ENCODE data around the gene PRKCB. TPM values are rescaled to one million over a fixed set of nuclear protein-coding genes. Genes with fewer than 3 reads are reported as not detected.

The PRKCB gene
- total and polyA plus RNA-seq, 2 experiments from 2014 or later, result 3.7 to 16.4 TPM

GRCh38 chr16:24036038-24036543 is 200.3 kb downstream of the PRKCB start:
- peaks cover 7% of the 10 kb centered on the region; the same call in 2 of the 3 replicates for H3K9me3 Mint-ChIP-seq
- Histone ChIP-seq H2AFZ (no peak overlapping the region), H3K4me3 (no peak overlapping the region), H3K36me3 (ENCODE audit: insufficient read depth) (no peaks in the 10 kb centered on the region), H3K27ac (ENCODE audit: low read depth) (no peak overlapping the region), H4K20me1 (replicated peaks; ENCODE audit: insufficient read depth) (no peaks in the 10 kb centered on the region), H3K4me1 (ENCODE audit: insufficient read depth) (no peaks in the 10 kb centered on the region), H3F3A (replicated peaks; ENCODE audit: low read depth) (no peaks in the 10 kb centered on the region), H3K79me2 (replicated peaks; ENCODE audit: insufficient read depth) (no peaks in the 10 kb centered on the region), H3K27me3 (ENCODE audit: insufficient read depth) (no peaks in the 10 kb centered on the region), H3K9me2 (ENCODE audit: insufficient read depth) (no peaks in the 10 kb centered on the region; the same call in 1 of the 2 replicates), H3K4me2 (no peak overlapping the region)
- peaks cover 4% of the 10 kb centered on the region; the same call in 2 of the 3 replicates for H3K36me3 Mint-ChIP-seq (ENCODE audit: low read depth)
- no peak overlapping the region for H3K27ac Mint-ChIP-seq
- no peak for TF ChIP-seq EZH2 (IDR thresholded peaks at IDR 0.05; ENCODE audit: low read depth, unreplicated experiment)
- TF ChIP-seq POLR2AphosphoS5 (IDR thresholded peaks at IDR 0.05; ENCODE audit: low read depth), result no peak
- TF ChIP-seq ZNF462 (CRISPR knock-in tag; IDR thresholded peaks at IDR 0.05), result no peak
- no peak for TF ChIP-seq ETS1 (IDR thresholded peaks at IDR 0.05)
- no peak for TF ChIP-seq NANOG (IDR thresholded peaks at IDR 0.05; ENCODE audit: borderline replicate concordance)
- TF ChIP-seq CREB1 (CRISPR knock-in tag; IDR thresholded peaks at IDR 0.05; ENCODE audit: low read depth), result no peak
- TF ChIP-seq, protein P1, sequence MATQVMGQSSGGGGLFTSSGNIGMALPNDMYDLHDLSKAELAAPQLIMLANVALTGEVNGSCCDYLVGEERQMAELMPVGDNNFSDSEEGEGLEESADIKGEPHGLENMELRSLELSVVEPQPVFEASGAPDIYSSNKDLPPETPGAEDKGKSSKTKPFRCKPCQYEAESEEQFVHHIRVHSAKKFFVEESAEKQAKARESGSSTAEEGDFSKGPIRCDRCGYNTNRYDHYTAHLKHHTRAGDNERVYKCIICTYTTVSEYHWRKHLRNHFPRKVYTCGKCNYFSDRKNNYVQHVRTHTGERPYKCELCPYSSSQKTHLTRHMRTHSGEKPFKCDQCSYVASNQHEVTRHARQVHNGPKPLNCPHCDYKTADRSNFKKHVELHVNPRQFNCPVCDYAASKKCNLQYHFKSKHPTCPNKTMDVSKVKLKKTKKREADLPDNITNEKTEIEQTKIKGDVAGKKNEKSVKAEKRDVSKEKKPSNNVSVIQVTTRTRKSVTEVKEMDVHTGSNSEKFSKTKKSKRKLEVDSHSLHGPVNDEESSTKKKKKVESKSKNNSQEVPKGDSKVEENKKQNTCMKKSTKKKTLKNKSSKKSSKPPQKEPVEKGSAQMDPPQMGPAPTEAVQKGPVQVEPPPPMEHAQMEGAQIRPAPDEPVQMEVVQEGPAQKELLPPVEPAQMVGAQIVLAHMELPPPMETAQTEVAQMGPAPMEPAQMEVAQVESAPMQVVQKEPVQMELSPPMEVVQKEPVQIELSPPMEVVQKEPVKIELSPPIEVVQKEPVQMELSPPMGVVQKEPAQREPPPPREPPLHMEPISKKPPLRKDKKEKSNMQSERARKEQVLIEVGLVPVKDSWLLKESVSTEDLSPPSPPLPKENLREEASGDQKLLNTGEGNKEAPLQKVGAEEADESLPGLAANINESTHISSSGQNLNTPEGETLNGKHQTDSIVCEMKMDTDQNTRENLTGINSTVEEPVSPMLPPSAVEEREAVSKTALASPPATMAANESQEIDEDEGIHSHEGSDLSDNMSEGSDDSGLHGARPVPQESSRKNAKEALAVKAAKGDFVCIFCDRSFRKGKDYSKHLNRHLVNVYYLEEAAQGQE (IDR thresholded peaks at IDR 0.05; ENCODE audit: unreplicated experiment), result no peak
- TF ChIP-seq ZNF114 (CRISPR knock-in tag; IDR thresholded peaks at IDR 0.05), result no peak
- no peak for TF ChIP-seq JUNB (IDR thresholded peaks at IDR 0.05; ENCODE audit: unreplicated experiment)
- no peak for TF ChIP-seq CTCF (conservative IDR thresholded peaks at IDR 0.05; ENCODE audit: low read depth in 2 of 2)
- TF ChIP-seq EZH2phosphoT487 (IDR thresholded peaks at IDR 0.05; ENCODE audit: unreplicated experiment), result no peak
- TF ChIP-seq ZNF331 (CRISPR knock-in tag; IDR thresholded peaks at IDR 0.05; ENCODE audit: low read depth), result no peak
- no peak for TF ChIP-seq STAT1 (IDR thresholded peaks at IDR 0.05; ENCODE audit: unreplicated experiment)
- no peak for DNase-seq (ENCODE audit: low spot score)
- peaks cover 3% of the 10 kb centered on the region; the same call in 1 of the 3 replicates for H3K4me1 Mint-ChIP-seq
- peaks cover 8% of the 10 kb centered on the region for H3K27me3 Mint-ChIP-seq (ENCODE audit: insufficient read depth, low read depth, poor library complexity)
- peak; percentile 26 for ATAC-seq
- H3K4me3 Mint-ChIP-seq, result no peak overlapping the region
